Activated effector memory CD4-positive, alpha-beta T cell treated with anti-CD3 and anti-CD28 coated beads, Interleukin-2, amount 50 U/mL, for 16 hours (primary cell): ENCODE data around the gene OR51D1.

Source experiments
- DNase-seq: peaks from one replicate; pipeline ENCODE4 v3.0.0-alpha.2; 2020

The OR51D1 gene

GRCh38 chr11:4636962-4637661 is at the start of gene OR51D1:
TSS of gene OR51D1 (plus strand) at chr11:4637477. CDS start at chr11:4639791, 2,314 bp downstream.
- peak; percentile 88 for DNase-seq

- DNase-seq, result no peak
Observed at GRCh38 chr11:4589017-4589416, 48.3 kb upstream of the OR51D1 start.

- no peak for DNase-seq
Observed at GRCh38 chr11:4593739-4594138, 43.5 kb upstream of the OR51D1 start, which contains the start of gene OR52I1. TSS of gene OR52I1 (plus strand) at chr11:4594039. CDS start at chr11:4594039, 0 bp downstream.

GRCh38 chr11:4605057-4605456 is 32.2 kb upstream of the OR51D1 start:
- no peak for DNase-seq

- DNase-seq, result no peak
Observed at GRCh38 chr11:4606231-4607015, 30.9 kb upstream of the OR51D1 start.

GRCh38 chr11:4607096-4607495 is 30.2 kb upstream of the OR51D1 start:
- no peak for DNase-seq

- DNase-seq, result peak; percentile 98
Observed at GRCh38 chr11:4607781-4608666, 29.3 kb upstream of the OR51D1 start, which contains the start of gene TRIM68. TSS of gene TRIM68 (minus strand) at chr11:4608231. CDS start at chr11:4605504, 2,727 bp downstream.

- no peak for DNase-seq
Observed at GRCh38 chr11:4610258-4610935, 26.9 kb upstream of the OR51D1 start.

GRCh38 chr11:4611986-4612385 is 25.3 kb upstream of the OR51D1 start:
- no peak for DNase-seq

- DNase-seq, result no peak
Observed at GRCh38 chr11:4615856-4616444, 21.3 kb upstream of the OR51D1 start.

GRCh38 chr11:4619514-4619913 is 17.8 kb upstream of the OR51D1 start:
- no peak for DNase-seq

- peak; percentile 68 for DNase-seq
Observed at GRCh38 chr11:4626207-4627099, 10.8 kb upstream of the OR51D1 start.

GRCh38 chr11:4636136-4636535 is 1.1 kb upstream of the OR51D1 start:
- no peak for DNase-seq

- DNase-seq, result no peak
Observed at GRCh38 chr11:4637662-4638047, 378 bp downstream of the OR51D1 start.

GRCh38 chr11:4639931-4640330 is 2.7 kb downstream of the OR51D1 start:
- no peak for DNase-seq

- no peak for DNase-seq
Observed at GRCh38 chr11:4641501-4641900, 4.2 kb downstream of the OR51D1 start.

- DNase-seq, result no peak
Observed at GRCh38 chr11:4642043-4642442, 4.8 kb downstream of the OR51D1 start.

- DNase-seq, result no peak
Observed at GRCh38 chr11:4643076-4643475, 5.8 kb downstream of the OR51D1 start.

GRCh38 chr11:4643682-4644081 is 6.4 kb downstream of the OR51D1 start, which contains the start of gene OR51E1:
TSS of gene OR51E1 (plus strand) at chr11:4643982. CDS start at chr11:4652527, 8,545 bp downstream.
- no peak for DNase-seq

GRCh38 chr11:4644233-4644632 is 7.0 kb downstream of the OR51D1 start:
- no peak for DNase-seq

- no peak for DNase-seq
Observed at GRCh38 chr11:4645974-4646373, 8.7 kb downstream of the OR51D1 start.
